Liver (tissue), 9 donors: Measurements from ENCODE around the gene C1QTNF1. TPM values are rescaled to one million over a fixed set of nuclear protein-coding genes. Genes with fewer than 3 reads are reported as not detected.

Experiments used
- DNase-seq: peaks from one replicate; pipeline ENCODE4 v3.0.0-alpha.2; 2017; ENCODE audit warnings: low spot score
- H3K27ac ChIP-seq, 2 donors: one replicate each; pipeline ENCODE4 v1.7.0; 2013; ENCODE audit warnings: inconsistent platforms in 2 of 2, low read length in 2 of 2, control low read depth in 1 of 2, low read depth in 1 of 2, mild to moderate bottlenecking in 1 of 2
- H3K27me3 ChIP-seq, 4 donors: one replicate each; pipeline versions ENCODE4 v1.6.1 to v1.7.0; 2013; ENCODE audit warnings: low read length in 3 of 4, inconsistent platforms in 1 of 4, mild to moderate bottlenecking in 1 of 4, moderate library complexity in 1 of 4; ENCODE audit not compliant: control insufficient read depth in 4 of 4, insufficient read depth in 4 of 4
- H3K36me3 ChIP-seq, 4 donors: one replicate each; pipeline versions ENCODE4 v1.6.1 to v1.7.0; 2013; ENCODE audit warnings: low read length in 3 of 4, mild to moderate bottlenecking in 3 of 4, low read depth in 1 of 4, moderate library complexity in 1 of 4; ENCODE audit not compliant: control insufficient read depth in 4 of 4, insufficient read depth in 3 of 4
- H3K4me1 ChIP-seq, 4 donors: one replicate each; pipeline versions ENCODE4 v1.6.1 to v1.7.0; 2013; ENCODE audit warnings: low read length in 3 of 4, mild to moderate bottlenecking in 3 of 4, moderate library complexity in 1 of 4; ENCODE audit not compliant: control insufficient read depth in 4 of 4, insufficient read depth in 4 of 4
- H3K4me3 ChIP-seq, 3 donors: one replicate each; pipeline versions ENCODE4 v1.6.1 to v1.7.0; 2013; ENCODE audit warnings: low read length in 3 of 3, control low read depth in 1 of 3, low read depth in 1 of 3, mild to moderate bottlenecking in 1 of 3
- H3K9ac ChIP-seq, 2 donors: one replicate each; pipeline ENCODE4 v1.7.0; 2013; ENCODE audit warnings: low read length in 2 of 2, mild to moderate bottlenecking in 2 of 2, moderate library complexity in 2 of 2, control low read depth in 1 of 2, low read depth in 1 of 2
- H3K9me3 ChIP-seq, 4 donors: one replicate each; pipeline versions ENCODE4 v1.6.1 to v1.7.0; 2013; ENCODE audit warnings: low read length in 3 of 4; ENCODE audit not compliant: control insufficient read depth in 4 of 4
- ATF3 ChIP-seq: IDR thresholded peaks from 2 replicates; pipeline ENCODE4 v1.6.1; 2016; ENCODE audit warnings: antibody characterized with exemption
- EGR1 ChIP-seq, 2 donors: IDR thresholded peaks; 2 replicates each; pipeline ENCODE4 v1.6.1; 2016 to 2018; ENCODE audit warnings: antibody characterized with exemption in 2 of 2, low read depth in 2 of 2
- FOXA1 ChIP-seq: IDR thresholded peaks from 2 replicates; pipeline ENCODE4 v1.6.1; 2016; ENCODE audit warnings: antibody characterized with exemption
- FOXA2 ChIP-seq: IDR thresholded peaks from 2 replicates; pipeline ENCODE4 v1.6.1; 2016; ENCODE audit warnings: antibody characterized with exemption
- GABPA ChIP-seq, 2 donors: IDR thresholded peaks in 1 of 2; conservative IDR thresholded peaks in 1 of 2; 2 replicates each; pipeline ENCODE4 v1.6.1; 2016; ENCODE audit warnings: antibody characterized with exemption in 2 of 2, mild to moderate bottlenecking in 1 of 2, moderate library complexity in 1 of 2
- HNF4A ChIP-seq, 2 donors: conservative IDR thresholded peaks; 2 replicates each; pipeline ENCODE4 v1.6.1; 2016; ENCODE audit warnings: antibody characterized with exemption in 2 of 2, mild to moderate bottlenecking in 2 of 2
- HNF4G ChIP-seq: IDR thresholded peaks from 2 replicates; pipeline ENCODE4 v1.6.1; 2016; ENCODE audit warnings: antibody characterized with exemption
- JUND ChIP-seq, 2 donors: IDR thresholded peaks; 2 replicates each; pipeline ENCODE4 v1.6.1; 2016; ENCODE audit warnings: antibody characterized with exemption in 2 of 2
- MAX ChIP-seq: IDR thresholded peaks from 2 replicates; pipeline ENCODE4 v1.6.1; 2016; ENCODE audit warnings: antibody characterized with exemption
- NR2F2 ChIP-seq: IDR thresholded peaks from 2 replicates; pipeline ENCODE4 v1.6.1; 2016; ENCODE audit warnings: antibody characterized with exemption
- RAD21 ChIP-seq, 2 donors: IDR thresholded peaks; 2 replicates each; pipeline ENCODE4 v1.6.1; 2016; ENCODE audit warnings: antibody characterized with exemption in 2 of 2, mild to moderate bottlenecking in 2 of 2
- REST ChIP-seq: IDR thresholded peaks from 2 replicates; pipeline ENCODE4 v1.6.1; 2016; ENCODE audit warnings: antibody characterized with exemption, mild to moderate bottlenecking
- SP1 ChIP-seq: IDR thresholded peaks from 2 replicates; pipeline ENCODE4 v1.6.1; 2018; ENCODE audit warnings: antibody characterized with exemption, mild to moderate bottlenecking
- TAF1 ChIP-seq: conservative IDR thresholded peaks from 2 replicates; pipeline ENCODE4 v1.6.1; 2016; ENCODE audit warnings: antibody characterized with exemption, mild to moderate bottlenecking
- YY1 ChIP-seq: IDR thresholded peaks from 2 replicates; pipeline ENCODE4 v1.6.1; 2016; ENCODE audit warnings: antibody characterized with exemption, mild to moderate bottlenecking
- ZBTB33 ChIP-seq: IDR thresholded peaks from 2 replicates; pipeline ENCODE4 v1.6.1; 2016; ENCODE audit warnings: antibody characterized with exemption
- whole genome bisulfite sequencing: extraction: QIAGEN DNeasy Blood & Tissue Kit; methylation state at CpG from one replicate; pipeline ENCODE4 v1.1.7; 2013; 5-methylcytosine and 5-hydroxymethylcytosine counted together
- polyA plus RNA-seq, 2 donors: library from polyadenylated mRNA; stranded (reverse) in 1 of 2; unstranded in 1 of 2; fragments of 200-250 nt in 1 of 2; fragments of >200 nt in 1 of 2; fragmentation: Nextera tagmentation in 1 of 2; extraction: Ambion mirVana in 1 of 2; gene quantifications; one replicate each; pipeline versions ENCODE4 v1.2.1 to v1.2.3, GENCODE V29; 2013 to 2015
- total RNA-seq, 2 donors: library from RNA; depleted of rRNA; stranded (reverse); fragments of >200 nt; gene quantifications; one replicate each; pipeline ENCODE4 v1.2.3, GENCODE V29; 2014
- donor health status: healthy.
- donor health status: healthy.
- donor health status: healthy.
- donor health status: healthy.
- donor health status: healthy.

The C1QTNF1 gene
- total and polyA plus RNA-seq, 4 donors = 0.56 to 54.6 (median 16.1) TPM

DNA sequence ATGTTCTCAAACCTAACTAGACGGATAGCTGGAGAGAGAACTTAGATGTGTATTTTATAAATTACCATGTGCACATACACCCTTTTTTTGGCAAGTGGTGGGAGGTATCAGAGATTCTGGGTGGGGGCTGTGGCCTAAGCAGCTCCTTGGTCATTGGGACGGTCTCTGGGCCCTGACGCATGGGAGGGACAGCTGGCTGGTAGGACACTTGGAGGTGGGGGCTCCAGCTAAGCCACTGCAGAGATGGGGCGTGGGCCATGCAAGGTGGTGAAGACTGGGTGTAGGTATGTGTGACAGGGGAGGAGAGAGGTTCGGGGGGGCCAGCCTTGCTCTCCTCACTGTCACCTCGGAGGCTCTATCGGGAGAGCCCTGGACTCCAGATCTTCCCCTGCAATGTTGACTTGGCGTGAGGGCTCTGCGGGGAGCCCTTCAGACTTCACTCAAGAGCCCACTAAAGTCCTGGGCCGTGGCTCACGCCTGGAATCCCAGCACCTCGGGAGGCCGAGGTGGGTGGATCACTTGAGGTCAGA is 17.1 kb downstream of the C1QTNF1 start:
- WGBS = 82% methylated on average over 13 of the region's 13 CpGs
- Histone ChIP-seq H3K9ac (no peak overlapping the region), H3K27ac (no peak overlapping the region), H3K4me3 (no peak overlapping the region), H3K36me3 (no peaks in the 10 kb centered on the region), H3K9me3 (no peaks in the 10 kb centered on the region), H3K27me3 (peaks cover 0 to 8% (median 1%) of the 10 kb centered on the region in 4 donors), H3K4me1 (no peaks in the 10 kb centered on the region)
- DNase-seq = no peak
- TF ChIP-seq REST = no peak
- no peak for TF ChIP-seq FOXA2
- no peak for TF ChIP-seq NR2F2
- no peak for TF ChIP-seq FOXA1
- TF ChIP-seq ZBTB33 = no peak
- no peak for TF ChIP-seq HNF4G
- no peak for TF ChIP-seq EGR1 (IDR thresholded peaks at IDR 0.05; ENCODE audit: low read depth in 2 of 2)
- TF ChIP-seq HNF4A (conservative IDR thresholded peaks at IDR 0.05) = no peak
- no peak for TF ChIP-seq MAX
- TF ChIP-seq SP1 = no peak
- no peak for TF ChIP-seq TAF1
- TF ChIP-seq GABPA (IDR thresholded peaks at IDR 0.05 in 1 of 2, conservative IDR thresholded peaks at IDR 0.05 in 1 of 2) = no peak
- TF ChIP-seq ATF3 = no peak
- TF ChIP-seq RAD21 (IDR thresholded peaks at IDR 0.05) = no peak

DNA sequence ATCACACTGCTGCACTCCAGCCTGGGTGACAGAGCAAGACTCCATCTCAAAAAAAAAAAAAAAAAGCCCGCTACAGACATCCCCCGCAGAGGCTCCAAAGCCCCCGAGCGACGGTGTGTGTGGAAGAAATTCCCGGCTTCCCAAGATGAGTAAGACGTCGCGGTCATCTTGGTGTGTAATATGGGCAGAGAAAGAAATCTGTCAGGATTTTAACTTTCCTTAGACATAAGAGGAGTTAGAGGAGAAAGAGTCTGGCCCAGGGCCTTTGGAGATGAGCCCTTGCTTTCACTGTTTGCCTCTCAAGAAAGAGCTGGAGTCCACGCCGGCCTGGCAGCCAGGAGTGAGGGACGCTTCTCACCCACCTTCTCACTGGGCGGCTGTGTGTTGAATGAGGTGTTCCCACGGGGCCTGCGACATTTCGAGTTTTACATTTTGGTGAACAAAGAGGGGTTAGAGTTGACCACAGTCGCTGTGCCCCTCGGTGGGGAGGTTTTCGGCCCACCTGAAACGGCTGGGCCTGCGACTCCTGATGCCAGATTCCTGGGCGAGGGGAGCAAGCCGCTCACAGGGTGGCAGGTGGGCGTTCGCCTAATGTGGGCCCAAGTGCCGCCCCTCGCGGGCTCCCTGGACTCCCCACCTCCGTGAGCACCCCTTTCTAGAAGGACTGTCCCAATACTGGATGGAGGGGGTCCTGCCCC is 17.9 kb downstream of the C1QTNF1 start:
- no peak for DNase-seq
- WGBS = 82% methylated on average over 29 of the region's 29 CpGs
- Histone ChIP-seq H3K4me3 (no peak overlapping the region), H3K4me1 (no peaks in the 10 kb centered on the region), H3K9me3 (no peaks in the 10 kb centered on the region), H3K27me3 (peaks cover 0 to 8% (median 1%) of the 10 kb centered on the region in 4 donors), H3K36me3 (no peaks in the 10 kb centered on the region), H3K9ac (no peak overlapping the region), H3K27ac (no peak overlapping the region)
- TF ChIP-seq ATF3 = no peak
- no peak for TF ChIP-seq JUND (IDR thresholded peaks at IDR 0.05)
- TF ChIP-seq YY1 = no peak
- no peak for TF ChIP-seq FOXA2
- no peak for TF ChIP-seq FOXA1
- no peak for TF ChIP-seq TAF1
- no peak for TF ChIP-seq REST
- TF ChIP-seq SP1 = no peak
- no peak for TF ChIP-seq HNF4A (conservative IDR thresholded peaks at IDR 0.05)
- TF ChIP-seq ZBTB33 = no peak
- no peak for TF ChIP-seq NR2F2
